B cell (primary cell): ENCODE results near the gene SLC17A4. TPM values are rescaled to one million over a fixed set of nuclear protein-coding genes. Genes with fewer than 3 reads are reported as not detected.

ENCODE experiments used
- ATAC-seq: fragments of 200-7000 bp; cut with Tn5 transposase; one replicate; pipeline ENCODE4 v1.10.0; 2021; ENCODE audit warnings: low read depth, mild to moderate bottlenecking, moderate number of reproducible peaks, moderate library complexity
- CTCF ChIA-PET: fragments of 350-600 bp; sonication (Branson Sonifier 250); formaldehyde crosslinking; loops from one replicate; lab custom pipeline; 2021; ENCODE audit warnings: antibody characterized with exemption, inconsistent platforms; lab: Charles Lee
- POLR2A ChIA-PET: fragments of 350-600 bp; sonication (Branson Sonifier 250); formaldehyde crosslinking; loops from one replicate; lab custom pipeline; 2021; ENCODE audit warnings: antibody characterized with exemption; lab: Charles Lee
- DNase-seq: peaks from one replicate; pipeline ENCODE4 v3.0.0; 2013
- H2AFZ ChIP-seq: 2 replicates; pipeline ENCODE4 v1.6.1; 2012; ENCODE audit warnings: mild to moderate bottlenecking, low read depth, low read length; ENCODE audit not compliant: insufficient read depth, poor library complexity, severe bottlenecking
- H3K27ac ChIP-seq, 2 donors: 1 replicate in 1 of 2; 2 replicates in 1 of 2; pipeline ENCODE4 v1.5.1; 2012 to 2013; ENCODE audit warnings: low read length in 2 of 2, mild to moderate bottlenecking in 2 of 2, moderate library complexity in 1 of 2
- H3K27me3 ChIP-seq, 4 experiments: fragments of 200-600 bp in 1 of 4; sonication (generic) in 1 of 4; replicated peaks in 1 of 4; 1 replicate in 2 of 4; 2 replicates in 2 of 4; pipeline versions ENCODE4 v1.6.1 to v1.7.0; 2013 to 2016; ENCODE audit warnings: low read length in 3 of 4, mild to moderate bottlenecking in 2 of 4, mixed read lengths in 1 of 4, moderate library complexity in 1 of 4; ENCODE audit not compliant: insufficient read depth in 4 of 4, control insufficient read depth in 3 of 4; ENCODE audit errors: control extremely low read depth in 1 of 4
- H3K36me3 ChIP-seq, 2 experiments: replicated peaks in 1 of 2; 1 replicate in 1 of 2; 2 replicates in 1 of 2; pipeline versions ENCODE4 v1.6.1 to v1.7.1; 2013; ENCODE audit warnings: low read length in 1 of 2; ENCODE audit not compliant: insufficient read depth in 2 of 2, control insufficient read depth in 1 of 2; ENCODE audit errors: control extremely low read depth in 1 of 2, extremely low read depth in 1 of 2
- H3K4me1 ChIP-seq, 2 donors: fragments of 200-600 bp in 1 of 2; sonication (generic) in 1 of 2; 1 replicate in 1 of 2; 2 replicates in 1 of 2; pipeline versions ENCODE4 v1.5.1 to v1.6.1; 2013 to 2017; ENCODE audit warnings: low read length in 2 of 2; ENCODE audit not compliant: control insufficient read depth in 2 of 2, insufficient read depth in 2 of 2
- H3K4me2 ChIP-seq: replicated peaks from 2 replicates; pipeline ENCODE3; 2012; ENCODE audit warnings: mild to moderate bottlenecking, low read depth, low read length; ENCODE audit not compliant: poor library complexity, severe bottlenecking
- H3K4me3 ChIP-seq, 5 experiments: fragments of 200-600 bp in 1 of 5; sonication (generic) in 1 of 5; 1 replicate in 3 of 5; 2 replicates in 2 of 5; pipeline versions ENCODE4 v1.5.1 to v1.7.0; 2011 to 2016; ENCODE audit warnings: low read length in 4 of 5, mild to moderate bottlenecking in 4 of 5, low read depth in 2 of 5, control low read depth in 1 of 5, moderate library complexity in 1 of 5; ENCODE audit not compliant: insufficient read depth in 1 of 5; ENCODE audit errors: control extremely low read depth in 1 of 5, extremely low read depth in 1 of 5
- H3K79me2 ChIP-seq: fragments of 200-600 bp; sonication (generic); one replicate; pipeline ENCODE4 v1.6.0; 2016; ENCODE audit warnings: low read length; ENCODE audit not compliant: control insufficient read depth, insufficient read depth
- H3K9ac ChIP-seq: fragments of 200-600 bp; sonication (generic); 2 replicates; pipeline ENCODE4 v1.6.1; 2017; ENCODE audit warnings: mild to moderate bottlenecking, low read length, moderate library complexity
- H3K9me3 ChIP-seq, 3 donors: one replicate each; pipeline versions ENCODE4 v1.6.1 to v1.7.1; 2013; ENCODE audit warnings: low read length in 2 of 3; ENCODE audit not compliant: control insufficient read depth in 2 of 3, insufficient read depth in 1 of 3; ENCODE audit errors: control extremely low read depth in 1 of 3
- H4K20me1 ChIP-seq: 2 replicates; pipeline ENCODE4 v1.6.0; 2012; ENCODE audit warnings: mild to moderate bottlenecking, low read length; ENCODE audit not compliant: insufficient read depth, control insufficient read depth, poor library complexity, severe bottlenecking
- H3K27ac Mint-ChIP-seq: one replicate; pipeline ENCODE4 v1.8.0; 2021; ENCODE audit warnings: mixed read lengths
- H3K27me3 Mint-ChIP-seq: one replicate; pipeline ENCODE4 v1.8.0; 2021; ENCODE audit warnings: mixed read lengths
- H3K4me1 Mint-ChIP-seq: one replicate; pipeline ENCODE4 v1.8.0; 2021; ENCODE audit warnings: mixed read lengths
- H3K4me3 Mint-ChIP-seq: one replicate; pipeline ENCODE4 v1.8.0; 2021; ENCODE audit warnings: mixed read lengths
- H3K9me3 Mint-ChIP-seq: one replicate; pipeline ENCODE4 v1.8.0; 2022; ENCODE audit warnings: mixed read lengths; ENCODE audit not compliant: insufficient read depth
- EZH2 ChIP-seq: IDR thresholded peaks from 2 replicates; pipeline ENCODE4 v1.6.1; 2012; ENCODE audit warnings: borderline replicate concordance, low read depth, mild to moderate bottlenecking, moderate library complexity, low read length; ENCODE audit not compliant: insufficient read depth, poor library complexity, severe bottlenecking
- intact Hi-C: fragments of 100-400 bp; cut with micrococcal nuclease; formaldehyde crosslinking; loops from one replicate; pipeline ENCODE4 v1.10.0; 2022
- polyA minus RNA-seq: library from RNA; depleted of rRNA, polyadenylated mRNA; stranded (reverse); fragments of >200 nt; gene quantifications from 2 replicates; pipeline ENCODE4 v1.2.3, GENCODE V29; 2012
- polyA plus RNA-seq: library from polyadenylated mRNA; depleted of rRNA; stranded (reverse); fragments of >200 nt; gene quantifications from 2 replicates; pipeline ENCODE4 v1.2.3, GENCODE V29; 2012
- total RNA-seq, 2 donors: library from RNA; stranded (reverse); fragments of 120-200 nt in 1 of 2; gene quantifications; 1 replicate in 1 of 2; 2 replicates in 1 of 2; pipeline versions ENCODE4 v1.2.3 to v1.2.4, GENCODE V29; 2013 to 2022
- TF ChIP-seq, protein P1 (sequence below): fragments of 200-600 bp; IDR thresholded peaks from one replicate; pipeline ENCODE4 v1.8.0; 2022; ENCODE audit warnings: antibody characterized with exemption, mild to moderate bottlenecking

Gene SLC17A4, protein sequence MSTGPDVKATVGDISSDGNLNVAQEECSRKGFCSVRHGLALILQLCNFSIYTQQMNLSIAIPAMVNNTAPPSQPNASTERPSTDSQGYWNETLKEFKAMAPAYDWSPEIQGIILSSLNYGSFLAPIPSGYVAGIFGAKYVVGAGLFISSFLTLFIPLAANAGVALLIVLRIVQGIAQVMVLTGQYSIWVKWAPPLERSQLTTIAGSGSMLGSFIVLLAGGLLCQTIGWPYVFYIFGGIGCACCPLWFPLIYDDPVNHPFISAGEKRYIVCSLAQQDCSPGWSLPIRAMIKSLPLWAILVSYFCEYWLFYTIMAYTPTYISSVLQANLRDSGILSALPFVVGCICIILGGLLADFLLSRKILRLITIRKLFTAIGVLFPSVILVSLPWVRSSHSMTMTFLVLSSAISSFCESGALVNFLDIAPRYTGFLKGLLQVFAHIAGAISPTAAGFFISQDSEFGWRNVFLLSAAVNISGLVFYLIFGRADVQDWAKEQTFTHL
- total RNA-seq, result not detected in 2 replicates
- not detected for total RNA-seq (2013)
- polyA plus RNA-seq, result not detected in 2 replicates
- not detected in 2 replicates for polyA minus RNA-seq

DNA sequence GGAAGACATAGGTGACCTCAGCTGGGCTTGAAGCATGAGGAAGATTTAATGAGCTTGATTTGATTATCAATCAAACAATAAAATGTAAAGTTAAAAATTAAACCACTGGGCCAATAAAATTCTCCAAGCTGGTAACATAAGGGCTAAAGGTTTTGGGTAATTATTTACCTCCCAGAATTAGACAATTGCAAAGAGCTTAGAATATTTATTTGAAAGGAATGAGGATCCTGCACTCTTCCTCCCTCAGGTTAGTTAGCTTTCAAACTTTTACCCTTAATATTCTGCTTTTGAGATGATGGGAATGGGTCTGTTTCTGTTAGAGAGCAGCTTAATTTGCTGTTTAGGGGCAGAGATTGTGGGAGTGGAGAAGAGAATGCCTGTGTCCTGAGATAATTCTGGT is at the start of gene SLC17A4:
Gene SLC17A4 (plus strand): TSS at position 208 of the 400 bp plus-strand sequence. CDS start 7,221 bp downstream, outside the sequence.
- Histone ChIP-seq H3K9ac (no peak within 1 kb of the TSS), H4K20me1 (no peaks in the 10 kb centered on the region), H3K27me3 (no peaks in the 10 kb centered on the region), H3K4me3 (no peak within 1 kb of the TSS), H3K9me3 (no peaks in the 10 kb centered on the region), H3K4me1 (peaks cover 5% of the 10 kb centered on the region in 2 donors), H3K79me2 (no peaks in the 10 kb centered on the region), H3K4me2 (no peak within 1 kb of the TSS), H3K36me3 (no peaks in the 10 kb centered on the region), H2AFZ (no peak within 1 kb of the TSS), H3K27ac (no peak within 1 kb of the TSS)
- intact Hi-C loops, result no loop called here
- no peak within 1 kb of the TSS for H3K27ac Mint-ChIP-seq
- ATAC-seq (no peak), DNase-seq (no peak)
- no peak within 1 kb of the TSS for H3K4me3 Mint-ChIP-seq
- H3K4me1 Mint-ChIP-seq, result peaks cover 4% of the 10 kb centered on the region
- H3K9me3 Mint-ChIP-seq, result no peaks in the 10 kb centered on the region
- TF ChIP-seq, protein P1, sequence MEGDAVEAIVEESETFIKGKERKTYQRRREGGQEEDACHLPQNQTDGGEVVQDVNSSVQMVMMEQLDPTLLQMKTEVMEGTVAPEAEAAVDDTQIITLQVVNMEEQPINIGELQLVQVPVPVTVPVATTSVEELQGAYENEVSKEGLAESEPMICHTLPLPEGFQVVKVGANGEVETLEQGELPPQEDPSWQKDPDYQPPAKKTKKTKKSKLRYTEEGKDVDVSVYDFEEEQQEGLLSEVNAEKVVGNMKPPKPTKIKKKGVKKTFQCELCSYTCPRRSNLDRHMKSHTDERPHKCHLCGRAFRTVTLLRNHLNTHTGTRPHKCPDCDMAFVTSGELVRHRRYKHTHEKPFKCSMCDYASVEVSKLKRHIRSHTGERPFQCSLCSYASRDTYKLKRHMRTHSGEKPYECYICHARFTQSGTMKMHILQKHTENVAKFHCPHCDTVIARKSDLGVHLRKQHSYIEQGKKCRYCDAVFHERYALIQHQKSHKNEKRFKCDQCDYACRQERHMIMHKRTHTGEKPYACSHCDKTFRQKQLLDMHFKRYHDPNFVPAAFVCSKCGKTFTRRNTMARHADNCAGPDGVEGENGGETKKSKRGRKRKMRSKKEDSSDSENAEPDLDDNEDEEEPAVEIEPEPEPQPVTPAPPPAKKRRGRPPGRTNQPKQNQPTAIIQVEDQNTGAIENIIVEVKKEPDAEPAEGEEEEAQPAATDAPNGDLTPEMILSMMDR, result no peak
- no peak for TF ChIP-seq EZH2
- POLR2A ChIA-PET, result no interaction called here
- CTCF ChIA-PET, result no interaction called here
- peaks cover 20% of the 10 kb centered on the region for H3K27me3 Mint-ChIP-seq
